ENCODE measurements around the gene ADPRS. TPM values are rescaled to one million over a fixed set of nuclear protein-coding genes. Genes with fewer than 3 reads are reported as not detected.

Gene ADPRS, protein sequence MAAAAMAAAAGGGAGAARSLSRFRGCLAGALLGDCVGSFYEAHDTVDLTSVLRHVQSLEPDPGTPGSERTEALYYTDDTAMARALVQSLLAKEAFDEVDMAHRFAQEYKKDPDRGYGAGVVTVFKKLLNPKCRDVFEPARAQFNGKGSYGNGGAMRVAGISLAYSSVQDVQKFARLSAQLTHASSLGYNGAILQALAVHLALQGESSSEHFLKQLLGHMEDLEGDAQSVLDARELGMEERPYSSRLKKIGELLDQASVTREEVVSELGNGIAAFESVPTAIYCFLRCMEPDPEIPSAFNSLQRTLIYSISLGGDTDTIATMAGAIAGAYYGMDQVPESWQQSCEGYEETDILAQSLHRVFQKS
- 21.9 and 29.8 TPM in 2 replicates for total RNA-seq (ENCODE audit: low replicate concordance)

DNA sequence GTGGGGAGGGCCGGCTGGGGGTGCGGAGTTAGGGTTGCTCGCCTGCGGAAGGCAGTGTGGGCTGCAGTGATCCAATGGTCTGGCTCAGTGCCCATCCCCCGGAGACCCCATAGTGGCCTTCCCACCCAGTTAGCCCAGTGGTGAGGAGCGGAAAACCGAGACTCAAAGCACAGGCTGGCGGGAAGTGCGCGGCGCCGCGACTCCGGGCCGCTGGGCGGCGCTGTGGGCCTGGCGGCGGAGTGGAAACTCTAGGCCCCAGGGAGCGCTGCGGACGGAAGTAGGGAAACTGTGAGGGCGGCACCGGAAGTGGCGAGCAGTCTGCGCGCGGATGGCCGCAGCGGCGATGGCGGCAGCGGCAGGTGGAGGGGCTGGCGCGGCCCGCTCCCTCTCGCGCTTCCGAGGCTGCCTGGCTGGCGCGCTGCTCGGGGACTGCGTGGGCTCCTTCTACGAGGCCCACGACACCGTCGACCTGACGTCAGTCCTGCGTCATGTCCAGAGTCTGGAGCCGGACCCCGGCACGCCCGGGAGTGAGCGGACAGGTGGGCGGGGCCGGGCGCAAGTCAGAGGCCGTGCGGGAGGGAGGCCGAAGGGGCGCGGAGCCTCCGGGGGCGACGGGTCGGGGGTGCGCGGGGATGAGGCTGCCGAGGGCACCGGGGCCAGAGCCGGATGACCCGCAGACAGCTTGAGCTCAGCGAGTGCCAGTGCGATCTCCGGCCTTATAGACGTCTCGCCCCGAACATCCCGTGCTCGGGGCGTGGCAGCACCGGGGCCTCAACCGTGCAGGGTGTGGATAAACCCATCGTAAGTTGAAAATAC is at the start of gene ADPRS:
Gene ADPRS (plus strand): TSS at position 316 of the 816 bp plus-strand sequence. CDS start 13 bp downstream, at position 329.

GRCh38 chr1:36083635-36084496 is 4.8 kb upstream of the ADPRS start, which contains the start of gene TEKT2:
Gene TEKT2 (plus strand): TSS chr1:36084094. CDS start chr1:36084922, 828 bp downstream.

GRCh38 chr1:36125129-36125991 is 36.7 kb downstream of the ADPRS start, which contains the start of gene COL8A2:
Gene COL8A2 (minus strand): TSS chr1:36125222. CDS start chr1:36100242, 24,980 bp downstream.

Other genes with a start within 250 kb of the ADPRS start
- gene AGO1, start 205.7 kb upstream of the ADPRS start, total RNA-seq (ENCODE audit: low replicate concordance), result 10.0 and 11.7 TPM in 2 replicates
- 10.7 and 20.1 TPM in 2 replicates for gene AGO3, start 157.8 kb upstream of the ADPRS start, total RNA-seq (ENCODE audit: low replicate concordance)
- 0.38 TPM in 1 of 2 replicates, not detected in the other for gene TEKT2, start 4.8 kb upstream of the ADPRS start, total RNA-seq (ENCODE audit: low replicate concordance)
- 1.3 and 5.0 TPM in 2 replicates for gene COL8A2, start 36.3 kb downstream of the ADPRS start, total RNA-seq (ENCODE audit: low replicate concordance)
- 51.1 and 78.5 TPM in 2 replicates for gene TRAPPC3, start 60.6 kb downstream of the ADPRS start, total RNA-seq (ENCODE audit: low replicate concordance)
- gene MAP7D1, start 67.3 kb downstream of the ADPRS start, total RNA-seq (ENCODE audit: low replicate concordance), result 45.4 and 81.4 TPM in 2 replicates
- gene THRAP3, start 135.6 kb downstream of the ADPRS start, total RNA-seq (ENCODE audit: low replicate concordance), result 33.2 and 82.2 TPM in 2 replicates
- 2.7 and 3.2 TPM in 2 replicates for gene SH3D21, start 217.5 kb downstream of the ADPRS start, total RNA-seq (ENCODE audit: low replicate concordance)
- gene EVA1B, start 234.8 kb downstream of the ADPRS start, total RNA-seq (ENCODE audit: low replicate concordance), result 58.5 and 143 TPM in 2 replicates